ENCODE results near the gene CRTC1.

CRTC1 gene

GRCh38 chr19:18788529-18789421 lies 105.3 kb downstream of the CRTC1 start:
- no peak overlapping the region for H3K27ac ChIP-seq
- no peak for TF ChIP-seq CTCF (IDR thresholded peaks at IDR 0.05)
- no peak for TF ChIP-seq ZFX (IDR thresholded peaks at IDR 0.05; ENCODE audit: borderline replicate concordance)

GRCh38 chr19:18789422-18789869 lies 106.0 kb downstream of the CRTC1 start:
- no peak overlapping the region for H3K27ac ChIP-seq
- TF ChIP-seq CTCF (IDR thresholded peaks at IDR 0.05) (no peak), ZFX (IDR thresholded peaks at IDR 0.05; ENCODE audit: borderline replicate concordance) (no peak)

- no peak for TF ChIP-seq CTCF (IDR thresholded peaks at IDR 0.05)
- no peak overlapping the region for H3K27ac ChIP-seq
Measured at GRCh38 chr19:18789883-18790565, 106.5 kb downstream of the CRTC1 start.

- H3K27ac ChIP-seq, result no peak within 1 kb of the TSS
- no peak for TF ChIP-seq ZFX (IDR thresholded peaks at IDR 0.05; ENCODE audit: borderline replicate concordance)
- no peak for TF ChIP-seq CTCF (IDR thresholded peaks at IDR 0.05)
Measured at GRCh38 chr19:18790566-18791314, 107.3 kb downstream of the CRTC1 start, which contains the start of gene COMP. COMP (minus strand) TSS chr19:18791305; CDS start chr19:18791269, 36 bp downstream.

- TF ChIP-seq CTCF (IDR thresholded peaks at IDR 0.05) (no peak), ZFX (IDR thresholded peaks at IDR 0.05; ENCODE audit: borderline replicate concordance) (no peak)
- H3K27ac ChIP-seq, result no peak overlapping the region
Measured at GRCh38 chr19:18791315-18791678, 107.8 kb downstream of the CRTC1 start.

GRCh38 chr19:18792661-18793060 lies 109.2 kb downstream of the CRTC1 start:
- TF ChIP-seq CTCF (IDR thresholded peaks at IDR 0.05) (no peak), ZFX (IDR thresholded peaks at IDR 0.05; ENCODE audit: borderline replicate concordance) (no peak)
- H3K27ac ChIP-seq, result no peak overlapping the region
